GM21360 (cell line): ENCODE results near the gene HNF4A.

Experiments
- ATAC-seq: cut with Tn5 transposase; IDR thresholded peaks from one replicate; pipeline ENCODE4 v1.9.1; 2021; ENCODE audit warnings: mild to moderate bottlenecking, moderate library complexity; ENCODE audit not compliant: unreplicated experiment

Gene HNF4A

DNA sequence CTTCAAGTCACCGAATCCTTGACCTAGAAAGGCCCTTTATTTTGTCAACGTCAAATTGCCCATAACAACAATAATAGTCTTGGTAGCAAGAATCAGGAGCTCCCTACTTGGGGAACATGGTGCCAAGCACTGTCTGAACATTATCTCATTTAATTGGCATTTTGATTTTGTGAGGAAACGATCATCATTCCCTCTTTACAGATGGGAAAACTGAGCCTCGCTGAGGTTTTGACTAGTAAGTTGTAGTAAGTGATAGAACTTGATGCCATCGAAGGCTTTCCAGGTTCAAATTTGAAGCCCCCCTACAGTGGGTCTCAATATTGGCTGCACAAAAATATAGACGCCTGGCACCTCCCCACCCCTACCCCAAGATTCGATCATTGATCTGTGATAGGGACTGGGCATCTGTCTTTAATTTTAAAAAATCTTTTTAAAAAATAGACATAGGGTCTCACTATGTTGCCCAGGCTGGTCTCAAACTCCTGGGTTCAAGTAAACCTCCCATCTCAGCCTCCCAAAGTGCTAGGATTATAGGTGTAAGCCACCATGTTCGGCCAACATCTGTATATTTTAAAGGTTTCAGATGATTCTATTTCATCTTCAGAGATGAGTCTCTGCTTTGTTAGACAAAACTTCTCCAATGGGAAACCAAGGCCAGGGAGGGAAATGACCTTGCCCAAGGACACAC lies 36.7 kb downstream of the HNF4A start:
- ATAC-seq: no peak

DNA sequence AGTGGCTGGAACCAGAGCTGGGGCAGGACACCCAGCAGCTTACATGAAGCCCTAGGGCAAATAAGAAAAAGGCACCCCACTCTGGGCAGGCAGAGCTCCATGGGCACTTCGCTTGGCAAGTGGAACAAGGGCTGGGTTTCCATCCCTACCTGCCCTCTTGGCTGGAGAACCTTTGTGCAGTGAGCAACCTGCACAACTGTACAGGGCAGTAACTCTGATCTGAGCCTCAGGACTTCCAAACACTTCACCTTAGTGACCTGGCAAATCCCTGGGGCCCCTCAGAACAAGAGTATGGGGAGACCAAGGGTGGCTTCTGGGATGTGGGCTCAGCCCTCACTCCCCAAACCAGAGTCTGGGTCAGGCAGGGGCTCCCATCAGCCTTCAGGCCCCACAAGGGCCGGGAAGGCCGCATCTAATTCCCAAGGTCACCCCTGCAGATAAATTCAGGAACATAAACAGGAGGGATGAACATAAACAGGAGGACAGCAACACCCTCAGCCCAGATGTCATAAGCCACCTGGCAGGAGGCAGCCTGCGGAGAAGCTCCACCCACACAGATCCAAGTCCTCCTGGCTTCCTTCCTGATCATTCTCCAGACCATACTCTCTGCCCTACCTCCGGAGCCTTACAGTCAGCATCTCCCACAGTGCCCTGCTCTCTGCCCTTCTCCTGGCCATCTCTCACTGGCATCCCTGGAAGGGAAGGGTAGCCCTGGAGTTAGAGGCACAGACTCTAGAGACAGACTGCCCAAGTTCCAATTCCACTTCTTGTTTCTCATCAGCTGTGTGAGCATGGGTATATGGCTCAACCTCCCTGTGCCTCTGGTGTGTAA lies 37.5 kb downstream of the HNF4A start:
- no peak for ATAC-seq

DNA sequence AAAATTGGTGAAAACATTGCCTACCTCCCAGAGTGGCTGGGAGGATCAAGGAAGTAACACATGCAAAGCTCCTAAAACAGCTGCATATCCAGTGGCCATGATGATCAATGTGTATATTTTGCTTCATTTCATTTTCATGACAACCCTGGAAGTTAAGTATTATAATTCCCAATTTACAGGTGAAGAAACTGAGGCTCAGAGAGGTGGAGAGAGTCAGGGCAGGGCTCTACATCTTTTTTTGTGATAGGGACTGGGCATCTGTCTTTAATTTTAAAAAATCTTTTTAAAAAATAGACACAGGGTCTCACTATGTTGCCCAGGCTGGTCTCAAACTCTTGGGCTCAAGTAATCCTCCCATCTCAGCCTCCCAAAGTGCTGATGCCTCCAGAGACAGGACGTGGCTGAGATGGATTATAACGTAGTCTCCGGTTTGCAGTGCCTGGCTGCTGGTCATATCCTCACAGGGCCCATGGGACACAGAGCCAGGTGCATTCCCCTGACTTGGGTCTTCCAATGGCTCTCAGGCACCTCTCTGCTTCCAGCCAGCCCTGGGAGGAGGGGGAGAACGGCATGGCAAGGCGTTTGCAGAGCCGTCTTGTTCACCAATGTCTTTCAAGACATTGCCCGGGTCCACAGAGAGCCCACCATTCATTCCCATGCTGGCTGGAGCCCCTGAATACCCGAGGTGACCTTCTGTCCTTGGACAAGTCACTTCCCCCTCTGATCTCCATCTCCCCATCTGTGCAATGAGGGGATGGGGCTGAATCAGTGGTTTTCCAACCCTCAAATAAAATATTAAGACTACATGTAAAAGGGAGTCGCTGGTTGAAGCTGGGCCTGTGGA lies 38.3 kb downstream of the HNF4A start:
- ATAC-seq: no peak

- no peak for ATAC-seq
These were observed 38.9 kb downstream of the HNF4A start for GRCh38 chr20:44394452-44394701.

- no peak for ATAC-seq
These were observed 39.4 kb downstream of the HNF4A start for GRCh38 chr20:44394702-44395460.

GRCh38 chr20:44395461-44396340 lies 40.2 kb downstream of the HNF4A start:
- ATAC-seq: no peak

DNA sequence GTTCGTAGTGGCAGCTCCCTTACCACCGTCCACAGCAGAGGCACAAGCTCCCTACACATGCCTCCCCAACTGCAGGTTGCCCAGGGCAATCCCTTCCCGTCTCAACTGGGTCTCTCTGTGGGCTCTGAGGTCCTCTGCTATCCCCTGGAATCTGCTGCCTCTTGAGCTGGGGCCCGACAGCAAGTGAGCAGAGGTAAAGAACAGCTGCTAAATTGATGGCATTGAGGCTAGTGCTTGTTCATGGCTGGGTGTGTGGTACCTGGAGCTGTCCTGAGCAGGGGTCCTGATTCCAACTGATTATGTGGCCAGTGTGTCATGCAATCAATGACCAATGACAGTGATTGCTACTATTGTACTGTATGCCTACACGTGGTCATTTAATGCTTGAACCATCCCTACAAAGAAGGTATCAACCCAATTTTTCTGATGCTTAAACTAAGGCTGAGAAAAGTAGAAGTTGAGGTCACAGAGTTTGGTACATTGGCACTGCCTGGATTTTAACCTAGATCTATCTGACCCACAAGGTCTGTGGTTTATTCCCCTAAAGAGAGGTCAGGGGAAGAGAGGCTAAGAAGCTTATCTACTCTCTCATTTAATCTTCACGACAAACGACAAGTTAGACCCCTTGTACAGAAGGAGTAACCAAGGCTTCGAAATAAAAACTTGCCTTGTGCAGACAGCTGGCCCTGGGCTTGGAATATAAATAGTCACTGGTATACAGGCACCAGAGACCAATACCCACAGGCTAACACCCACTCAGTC lies 41.1 kb downstream of the HNF4A start:
- no peak for ATAC-seq

GRCh38 chr20:44398335-44398734 lies 42.8 kb downstream of the HNF4A start:
- no peak for ATAC-seq

DNA sequence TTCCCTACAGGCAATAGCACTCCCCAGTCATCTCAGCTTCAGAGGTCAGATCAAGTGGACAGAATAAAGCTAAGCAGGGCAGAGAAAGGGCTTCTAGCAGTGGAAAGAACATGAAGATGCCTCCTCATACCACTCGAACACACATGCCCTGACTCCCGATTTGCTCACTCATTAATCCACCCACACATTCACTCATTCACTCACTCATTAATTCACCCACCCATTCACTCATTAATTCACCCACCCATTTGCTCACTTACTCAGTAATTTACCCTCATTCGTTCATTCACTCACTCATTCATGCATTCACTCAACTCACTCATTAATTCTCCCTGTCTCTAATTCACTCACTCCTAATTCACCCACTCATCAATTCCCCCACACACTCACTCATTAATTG lies 43.9 kb downstream of the HNF4A start:
- no peak for ATAC-seq

- ATAC-seq: no peak
These were observed 45.1 kb downstream of the HNF4A start for GRCh38 chr20:44400671-44400969.

- no peak for ATAC-seq
These were observed 45.7 kb downstream of the HNF4A start for GRCh38 chr20:44400970-44401769.

- ATAC-seq: no peak
These were observed 46.4 kb downstream of the HNF4A start for GRCh38 chr20:44401770-44402390.

- ATAC-seq: no peak
These were observed 47.1 kb downstream of the HNF4A start for GRCh38 chr20:44402391-44403193.

- no peak for ATAC-seq
These were observed 48.0 kb downstream of the HNF4A start for GRCh38 chr20:44403194-44404112.

DNA sequence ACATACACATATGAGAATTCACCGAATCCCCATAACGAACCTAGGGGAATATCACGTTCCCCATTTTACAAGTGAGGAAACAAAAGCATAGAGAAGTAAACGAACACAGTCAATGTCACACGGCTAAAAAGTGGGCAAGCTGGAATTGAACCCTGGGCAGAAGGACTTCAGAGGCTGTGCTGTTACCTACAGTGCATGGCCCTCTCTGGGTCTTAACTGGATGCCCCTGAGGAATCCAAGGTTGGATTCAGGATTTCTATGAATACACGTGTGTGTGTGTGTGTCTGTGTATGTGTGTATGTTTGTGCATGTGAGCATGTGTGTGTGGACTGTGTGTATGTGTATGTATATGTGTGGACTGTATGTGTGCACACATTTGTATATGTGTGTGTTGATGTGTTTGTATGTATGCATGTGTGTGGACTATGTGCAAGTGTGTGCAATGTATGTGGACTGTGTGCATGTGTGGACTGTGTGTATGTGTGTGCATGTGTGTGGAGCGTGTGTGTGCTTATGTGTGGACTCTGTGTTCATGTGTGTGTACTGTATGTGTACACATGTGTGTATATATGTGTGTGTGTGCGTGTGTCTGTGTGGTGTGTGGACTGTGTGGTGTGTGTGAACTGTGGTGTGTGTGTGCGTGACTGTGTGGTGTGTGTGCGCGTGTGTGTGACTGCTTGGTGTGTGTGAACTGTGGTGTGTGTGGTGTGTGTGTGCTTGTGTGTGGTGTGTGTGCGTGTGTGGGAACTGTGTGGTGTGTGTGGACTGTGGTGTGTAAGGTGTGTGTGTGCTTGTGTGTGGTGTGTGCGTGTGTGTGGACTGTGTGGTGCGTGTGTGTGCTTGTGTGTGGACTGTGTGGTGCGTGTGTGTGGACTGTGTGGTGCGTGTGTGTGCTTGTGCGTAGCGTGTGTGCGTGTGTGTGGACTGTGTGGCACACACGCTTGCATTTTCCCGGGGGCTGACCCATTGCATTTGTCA lies 49.0 kb downstream of the HNF4A start:
- ATAC-seq: no peak
